ENCODE measurements around the gene RRP1.
A peak's percentile ranks its signal among the peaks of the same experiment; 100 is the strongest.
"Not testable (repeated sequence)": the region's sequence is repeated elsewhere in the genome, so short reads cannot be mapped to it uniquely, and the experiment has no call there.

Gene RRP1

DNA sequence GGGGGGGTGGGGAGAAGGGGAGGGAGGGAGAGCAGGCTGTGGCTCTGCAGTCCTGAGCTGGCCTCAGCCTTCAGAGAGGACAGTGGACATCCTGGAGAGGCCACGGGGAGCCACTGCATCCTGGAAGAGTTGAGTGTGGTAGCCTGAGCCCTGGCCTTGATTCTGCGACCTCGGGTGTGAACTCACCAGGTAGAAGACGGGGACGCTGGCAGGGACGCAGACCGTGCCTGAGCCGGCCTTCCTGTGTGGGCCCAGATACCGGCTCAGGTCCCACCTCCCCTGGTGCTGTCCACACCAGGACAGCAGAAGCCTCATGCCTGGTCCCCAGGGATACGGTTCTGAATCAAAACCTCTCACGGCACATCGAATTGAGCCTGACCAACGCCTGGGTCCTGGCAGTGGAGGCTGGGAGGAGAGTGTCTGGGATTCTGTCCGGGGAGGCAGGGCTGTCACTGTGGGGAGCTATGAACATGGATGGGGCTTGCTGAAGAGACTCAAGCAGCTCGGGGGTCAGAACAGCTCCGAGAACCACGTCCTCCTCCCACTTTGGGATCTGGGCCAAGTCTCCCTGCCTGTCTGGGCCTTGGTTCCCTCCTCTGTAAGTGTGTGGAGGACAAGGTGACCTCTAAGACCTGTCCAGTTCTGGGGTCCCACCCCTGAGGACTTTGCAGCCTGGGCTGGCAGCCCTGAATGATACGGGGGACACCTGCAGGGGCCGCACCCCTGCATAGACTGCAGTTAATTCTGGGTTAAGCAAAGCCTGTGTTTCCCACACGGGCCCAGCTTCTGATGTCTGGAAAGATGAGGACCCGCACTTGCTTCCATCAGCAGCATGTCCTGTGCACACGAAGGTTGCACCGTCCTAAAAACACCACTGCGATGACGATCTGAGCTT is 30.4 kb downstream of the RRP1 start:
- no peak for DNase-seq

DNA sequence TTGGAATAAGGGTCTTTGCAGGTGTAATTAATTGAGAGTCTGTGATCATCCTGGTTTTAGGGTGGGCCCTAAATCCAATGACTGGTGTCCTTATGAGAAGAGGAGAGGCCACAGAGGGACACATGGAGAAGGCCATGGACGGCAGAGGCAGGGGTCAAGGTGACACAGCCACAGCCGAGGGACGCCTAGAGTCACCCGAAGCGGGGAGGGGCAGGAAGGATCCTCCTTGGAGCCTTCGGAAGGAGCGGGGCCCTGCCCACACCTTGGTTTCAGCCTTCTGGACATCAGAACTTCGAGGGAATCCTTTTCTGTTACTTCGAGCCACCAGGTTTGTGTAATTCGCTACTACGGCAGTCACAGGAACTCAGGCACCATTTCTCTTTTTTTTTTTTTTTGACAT is 31.1 kb downstream of the RRP1 start:
- no peak for DNase-seq

DNA sequence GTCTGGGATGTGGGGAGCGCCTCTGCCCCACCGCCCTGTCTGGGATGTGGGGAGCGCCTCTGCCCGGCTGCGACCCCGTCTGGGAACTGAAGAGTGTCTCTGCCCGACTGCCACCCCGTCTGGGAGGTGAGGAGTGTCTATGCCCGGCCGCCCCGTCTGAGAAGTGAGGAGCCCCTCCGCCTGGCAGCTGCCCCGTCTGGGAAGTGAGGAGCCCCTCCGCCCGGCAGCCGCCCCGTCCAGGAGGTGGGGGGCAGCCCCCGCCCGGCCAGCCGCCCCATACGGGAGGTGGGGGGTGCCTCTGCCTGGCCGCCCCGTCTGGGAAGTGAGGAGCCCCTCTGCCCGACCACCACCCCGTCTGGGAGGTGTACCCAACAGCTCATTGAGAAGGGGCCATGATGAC is 32.8 kb downstream of the RRP1 start:
- not testable (repeated sequence) for DNase-seq

DNA sequence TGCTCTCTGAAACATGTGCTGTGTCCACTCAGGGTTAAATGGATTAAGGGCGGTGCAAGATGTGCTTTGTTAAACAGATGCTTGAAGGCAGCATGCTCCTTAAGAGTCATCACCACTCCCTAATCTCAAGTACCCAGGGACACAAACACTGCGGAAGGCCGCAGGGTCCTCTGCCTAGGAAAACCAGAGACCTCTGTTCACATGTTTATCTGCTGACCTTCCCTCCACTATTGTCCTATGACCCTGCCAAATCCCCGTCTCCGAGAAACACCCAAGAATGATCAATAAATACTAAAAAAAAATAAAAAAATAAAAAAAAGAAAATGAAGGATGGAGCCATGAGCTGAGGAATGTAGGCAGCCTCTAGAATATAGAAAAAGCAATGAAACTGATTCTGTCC is 33.4 kb downstream of the RRP1 start:
- not testable (repeated sequence) for DNase-seq

DNA sequence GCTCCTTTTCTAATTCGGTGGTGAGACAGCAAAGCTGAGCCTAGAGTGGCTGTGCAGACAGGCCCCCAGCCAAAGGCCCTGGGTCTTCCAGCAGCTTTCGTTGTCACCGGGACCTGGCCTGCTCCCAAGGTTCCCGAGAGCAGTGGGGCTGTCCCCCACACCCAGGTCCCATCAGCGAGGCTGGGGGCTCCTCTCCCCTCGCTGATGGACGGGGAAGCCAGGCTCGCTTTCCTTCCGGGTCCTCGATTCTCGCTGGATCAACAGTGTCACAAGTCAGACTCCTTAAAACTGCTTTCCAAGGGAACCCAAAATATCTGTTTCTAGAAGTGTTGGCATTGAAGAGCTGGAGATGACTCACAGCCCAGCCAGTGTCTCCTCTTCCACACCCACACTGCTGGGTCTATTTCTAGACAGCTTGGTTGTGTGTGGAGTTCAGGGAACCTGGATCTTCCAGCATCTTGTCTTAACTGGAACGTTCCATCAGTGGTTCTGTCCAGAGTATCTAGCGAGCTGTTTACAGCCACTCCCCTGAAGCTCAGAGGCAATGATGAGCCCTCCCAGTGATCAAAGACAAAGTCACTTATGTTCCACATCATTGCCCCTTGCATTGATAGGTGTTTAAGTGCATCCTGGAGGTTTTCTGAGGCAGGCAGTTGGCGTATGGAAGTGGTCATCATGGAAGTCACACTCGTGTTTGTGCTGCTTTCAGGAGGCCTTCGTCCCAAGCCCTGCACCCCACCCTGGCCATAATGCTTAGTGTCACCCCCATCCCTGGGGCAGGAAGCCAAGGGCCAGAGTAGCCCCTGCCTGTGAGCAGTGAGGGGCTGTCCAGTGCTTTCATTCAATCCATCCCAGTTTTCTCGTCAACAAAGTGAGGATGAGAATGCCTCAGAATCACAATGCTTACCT is 35.2 kb downstream of the RRP1 start:
- peak; percentile 48 for DNase-seq

DNA sequence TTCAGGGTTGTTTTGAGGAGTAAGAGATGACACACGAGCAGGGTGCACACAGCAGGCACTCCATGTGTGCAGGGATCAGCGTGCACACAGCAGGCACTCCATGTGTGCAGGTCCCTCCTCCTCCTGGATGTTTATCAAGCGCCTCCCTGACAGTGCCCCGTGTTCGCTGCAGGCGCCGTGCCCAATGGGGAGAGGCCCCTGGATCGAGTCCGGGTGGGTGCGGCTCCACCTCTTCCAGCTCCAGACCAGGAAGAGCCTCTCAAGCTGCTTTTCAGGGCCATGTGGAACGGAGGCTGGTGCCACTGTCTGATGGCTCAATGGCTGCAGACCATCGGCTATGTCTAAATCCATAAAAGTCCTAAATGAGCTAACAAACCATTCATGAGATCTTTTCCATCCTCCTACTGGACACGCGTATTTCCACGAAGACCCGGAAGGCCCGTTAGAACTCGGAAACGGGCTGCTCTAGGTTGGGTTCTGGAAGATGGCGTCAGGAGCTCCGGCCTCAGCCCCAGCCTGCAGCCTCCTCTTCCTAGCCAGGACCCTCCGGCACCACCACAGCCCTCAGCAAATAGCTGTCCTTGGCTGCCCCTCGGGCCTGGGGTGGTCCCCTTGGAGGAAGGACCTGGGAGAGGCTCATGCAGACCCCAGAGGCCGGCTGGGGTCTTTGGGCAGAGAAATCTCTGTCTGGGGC is 36.0 kb downstream of the RRP1 start:
- DNase-seq = no peak

DNA sequence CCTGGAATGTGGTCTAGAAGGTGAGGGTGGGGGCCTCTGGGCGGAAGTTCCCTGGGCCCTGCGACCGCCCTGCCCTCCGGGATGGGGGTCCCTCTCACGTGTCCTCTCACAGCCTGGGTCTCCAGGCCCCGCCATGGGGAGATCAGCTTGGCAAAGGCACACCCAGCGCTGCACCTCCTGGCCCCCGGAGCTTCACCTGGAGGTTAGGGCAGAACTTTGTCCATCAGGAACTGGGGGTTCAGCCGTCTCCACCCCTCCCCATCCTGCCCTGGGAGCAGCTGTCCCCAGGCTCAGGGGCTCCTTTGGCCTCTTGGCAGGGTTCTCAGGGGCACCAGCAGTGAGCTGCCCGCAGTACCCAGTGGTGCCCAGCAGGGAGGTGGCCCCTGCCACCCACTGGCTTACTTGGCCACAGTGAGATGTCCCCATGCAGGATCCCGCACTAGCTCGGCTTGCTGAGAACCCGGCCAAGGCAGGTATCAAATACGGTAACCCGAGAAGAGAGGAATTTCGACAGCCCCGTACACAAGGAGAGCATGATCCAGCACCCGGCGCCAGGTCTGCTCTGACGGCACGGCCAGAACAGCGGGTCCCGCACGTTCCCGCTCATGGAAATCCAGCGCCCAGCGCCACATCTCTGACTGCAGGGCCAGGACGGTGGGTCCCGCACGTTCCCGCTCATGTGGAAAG is 36.7 kb downstream of the RRP1 start:
- peak; percentile 53 for DNase-seq

DNA sequence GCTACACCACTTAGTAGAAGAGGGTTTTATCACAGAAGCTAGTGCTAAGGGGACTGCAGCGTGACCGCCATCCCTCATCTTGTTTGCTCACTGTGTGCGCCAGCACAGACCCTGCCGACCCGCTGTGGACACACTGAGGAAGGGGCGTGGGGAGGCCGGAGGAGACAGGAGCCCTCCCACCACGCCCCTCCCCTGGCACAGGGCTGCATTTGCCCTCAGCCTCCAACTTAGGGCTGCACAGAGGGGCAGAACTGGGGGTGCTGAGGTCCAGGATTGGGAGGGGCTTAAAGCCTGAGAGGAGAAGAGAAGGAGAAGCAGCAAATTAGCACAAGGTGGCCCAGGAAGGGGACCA is 37.2 kb downstream of the RRP1 start:
- no peak for DNase-seq

DNA sequence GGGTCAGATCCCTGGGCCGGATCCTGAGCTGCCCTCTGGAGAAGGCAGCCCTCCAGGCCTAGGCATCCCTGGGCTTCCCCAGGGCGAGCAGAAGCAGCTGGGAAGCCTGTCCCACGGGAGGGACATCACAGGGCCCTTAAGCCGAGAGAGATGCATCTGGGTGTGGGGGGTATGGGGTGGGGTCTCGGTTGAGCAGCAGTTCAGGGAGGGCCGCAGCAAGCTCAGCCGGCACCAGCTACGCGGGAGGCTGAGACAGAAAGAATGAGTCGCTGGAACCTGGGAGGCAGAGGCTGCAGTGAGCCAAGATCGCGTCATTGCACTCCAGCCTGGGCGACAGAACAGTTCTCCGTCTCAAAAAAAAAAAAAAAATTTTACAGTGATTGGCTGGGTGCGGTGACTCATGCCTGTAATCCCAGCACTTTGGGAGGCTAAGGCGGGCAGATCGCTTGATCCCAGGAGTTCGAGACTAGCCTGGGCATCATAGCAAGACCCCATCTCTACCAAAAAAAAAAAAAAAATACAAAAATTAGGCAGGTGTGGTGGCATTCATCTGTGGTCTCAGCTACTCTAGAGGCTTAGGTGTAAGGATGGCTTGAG is 37.7 kb downstream of the RRP1 start:
- no peak for DNase-seq

DNA sequence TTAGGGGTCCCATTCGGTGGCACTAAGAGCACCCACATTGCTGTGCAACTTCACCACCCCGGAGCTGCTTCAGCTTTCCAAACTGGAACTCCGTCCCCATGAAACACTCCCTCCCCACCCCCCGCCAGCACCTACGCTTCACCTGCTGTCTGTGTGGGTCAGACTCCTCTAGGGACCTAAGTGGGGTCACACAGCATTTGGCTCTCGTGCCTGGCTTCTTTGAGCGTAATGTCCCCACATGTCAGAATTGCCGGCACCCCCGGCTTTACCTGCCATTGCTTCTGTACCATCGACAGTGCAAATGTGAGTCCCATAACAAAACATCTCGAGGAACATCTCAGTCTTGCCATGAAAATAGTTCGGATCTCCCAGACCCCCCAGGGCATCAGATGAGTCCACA is 39.8 kb downstream of the RRP1 start:
- no peak for DNase-seq

DNA sequence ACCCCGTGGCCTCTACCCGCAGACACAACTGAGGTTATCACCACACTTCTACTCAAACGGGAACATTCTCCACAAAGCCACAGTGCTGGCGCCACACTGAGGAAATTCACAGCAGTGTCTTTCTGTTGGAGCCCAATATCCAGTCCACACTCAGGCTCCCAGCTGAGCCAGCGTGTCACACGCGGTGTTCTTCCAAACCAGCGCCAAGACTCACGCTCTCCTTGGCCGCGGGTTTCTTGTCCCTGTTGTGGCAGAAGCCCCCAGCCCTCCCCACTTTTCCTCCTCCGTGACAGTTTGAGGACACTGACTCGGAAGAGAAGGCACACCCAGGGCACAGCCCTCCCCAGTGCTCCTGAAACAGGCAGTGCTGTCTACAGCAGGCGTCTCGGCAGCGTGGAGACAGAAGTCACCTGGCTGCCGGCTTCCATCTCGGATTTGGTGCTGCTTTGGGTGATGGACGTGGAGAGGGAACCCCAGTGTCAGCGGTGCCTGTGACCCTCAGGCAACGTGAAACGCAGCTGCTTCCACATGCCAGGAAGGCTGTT is 40.3 kb downstream of the RRP1 start:
- no peak for DNase-seq

DNA sequence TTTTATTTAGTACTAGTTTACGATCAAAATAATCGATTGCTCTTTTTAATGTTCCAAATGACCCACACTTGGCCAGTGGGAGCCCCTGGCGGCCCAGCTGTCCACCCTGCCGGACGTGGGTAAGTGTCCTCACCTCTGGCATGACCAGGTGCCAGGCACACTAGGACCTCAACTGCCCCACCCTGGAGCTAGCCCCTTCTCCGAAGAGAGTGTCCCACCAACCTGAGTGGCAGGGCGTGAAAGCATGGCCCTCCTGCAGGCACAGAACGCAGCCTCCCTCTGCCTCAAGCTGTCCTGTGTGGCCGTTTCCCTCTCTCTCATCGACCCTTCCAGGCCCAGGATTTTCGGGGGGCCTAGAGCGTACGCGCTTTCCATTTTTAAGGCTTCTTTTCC is 42.8 kb downstream of the RRP1 start:
- DNase-seq = no peak

DNA sequence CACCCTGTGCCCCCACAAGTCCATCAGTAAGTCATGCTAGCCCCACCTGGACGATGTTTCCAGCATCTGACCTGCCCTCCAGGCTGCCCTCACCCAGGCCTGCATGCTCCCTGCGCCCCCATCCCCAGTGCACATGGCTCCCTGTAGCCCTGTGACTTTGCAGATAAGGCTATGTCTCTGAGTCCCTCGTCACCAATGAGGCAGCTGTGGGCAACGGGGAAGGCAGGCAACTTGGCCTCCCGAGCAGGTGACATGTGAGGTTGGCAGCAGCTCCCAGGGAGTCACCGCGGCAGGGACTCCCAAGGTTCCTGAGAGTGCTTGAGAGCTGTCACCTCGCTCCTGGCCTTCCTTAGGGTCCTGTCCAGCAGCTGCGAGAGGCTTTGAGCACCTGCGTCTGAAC is 43.3 kb downstream of the RRP1 start:
- no peak for DNase-seq

DNA sequence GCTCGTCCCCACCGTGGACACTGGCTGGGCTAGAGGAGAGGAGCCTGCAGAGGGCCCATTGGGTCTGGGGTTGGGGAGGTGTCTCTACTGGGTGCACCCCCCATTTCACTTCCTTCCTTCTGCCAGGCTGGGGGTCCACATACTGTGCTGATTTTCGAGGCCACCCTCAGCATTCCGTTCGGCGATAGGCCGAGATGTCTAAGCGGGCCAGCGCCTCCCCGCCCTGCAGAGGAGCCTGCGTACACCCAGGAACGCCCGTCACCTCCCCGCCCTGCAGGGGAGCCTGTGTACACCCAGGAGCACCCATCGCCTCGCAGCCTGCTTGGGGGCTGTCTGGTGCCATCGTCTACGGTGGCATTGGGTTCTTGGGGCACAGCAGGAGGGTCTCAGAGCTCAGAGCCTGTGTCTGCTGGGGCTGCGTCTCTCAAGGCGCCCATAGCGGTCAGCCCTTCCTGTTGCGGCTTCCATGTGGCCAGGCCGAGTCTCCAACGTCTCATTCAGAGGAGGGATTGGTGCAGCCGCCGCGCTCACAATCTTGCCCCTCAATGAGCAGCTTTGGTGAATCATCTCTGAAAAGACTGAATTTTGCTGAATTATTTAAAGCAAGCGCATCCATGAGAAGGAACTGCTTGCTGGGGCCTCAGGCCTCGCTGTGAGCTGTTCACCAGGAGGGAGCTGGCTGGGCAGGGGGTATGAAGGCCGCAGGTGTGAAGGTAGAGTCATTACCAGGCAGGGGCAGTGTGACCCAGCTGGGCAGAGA is 44.9 kb downstream of the RRP1 start:
- no peak for DNase-seq

DNA sequence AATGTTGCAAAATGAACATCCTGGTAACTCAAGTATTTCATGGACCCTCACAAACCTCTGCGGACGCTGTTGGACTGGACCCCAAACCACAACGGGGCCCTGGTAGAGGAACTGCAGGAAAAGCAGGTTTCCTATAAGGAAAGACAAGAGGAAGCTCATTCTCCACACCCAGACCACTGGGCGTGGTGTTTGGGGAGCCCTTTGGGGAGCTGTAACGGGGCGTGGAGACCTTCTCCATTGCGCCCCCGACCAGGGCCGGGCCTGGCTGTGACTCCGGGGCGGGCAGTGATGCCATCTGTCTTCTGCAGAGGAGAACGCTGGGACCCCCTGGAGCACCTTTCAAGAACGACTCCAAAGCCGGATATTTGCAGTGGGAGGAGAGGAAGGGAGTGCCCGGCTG is 45.7 kb downstream of the RRP1 start:
- DNase-seq = no peak

DNA sequence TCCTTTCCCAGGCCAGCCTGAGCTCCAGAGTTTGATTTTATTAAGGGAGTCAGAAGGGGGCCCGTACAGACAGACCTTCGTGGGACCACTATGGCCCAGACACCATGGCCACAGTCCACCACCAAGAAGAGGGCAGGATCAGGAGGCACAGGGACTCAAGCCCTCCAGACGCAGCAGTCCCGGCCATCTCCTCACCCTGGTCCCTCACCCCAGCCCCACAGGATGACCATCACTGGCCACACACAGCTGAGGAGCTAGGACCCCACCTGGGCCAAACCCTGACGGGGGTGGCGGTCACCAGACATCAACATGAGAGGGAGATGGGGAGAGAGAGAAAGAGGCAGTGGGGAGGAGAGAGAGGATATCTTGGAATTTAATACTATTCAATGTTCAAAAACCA is 46.5 kb downstream of the RRP1 start:
- DNase-seq = no peak

DNA sequence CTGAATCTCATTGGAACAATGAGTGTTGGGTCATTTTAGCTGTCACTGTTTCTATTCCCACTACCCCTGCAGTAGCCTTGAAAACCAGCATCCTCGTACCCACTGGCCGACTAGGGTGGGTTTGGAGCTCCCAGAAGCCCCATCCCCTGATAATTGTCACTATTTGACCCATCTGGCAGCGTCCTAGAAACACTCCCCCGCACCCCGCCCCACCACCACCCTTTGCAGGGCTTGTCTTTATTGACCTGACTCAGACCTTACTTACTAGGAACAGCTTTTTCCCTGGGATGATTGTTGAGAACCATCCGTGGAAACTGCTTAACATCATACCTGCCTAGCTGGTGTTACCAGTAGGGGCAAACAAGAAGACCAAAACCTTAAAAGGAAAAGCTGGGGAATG is 47.2 kb downstream of the RRP1 start:
- DNase-seq = no peak

DNA sequence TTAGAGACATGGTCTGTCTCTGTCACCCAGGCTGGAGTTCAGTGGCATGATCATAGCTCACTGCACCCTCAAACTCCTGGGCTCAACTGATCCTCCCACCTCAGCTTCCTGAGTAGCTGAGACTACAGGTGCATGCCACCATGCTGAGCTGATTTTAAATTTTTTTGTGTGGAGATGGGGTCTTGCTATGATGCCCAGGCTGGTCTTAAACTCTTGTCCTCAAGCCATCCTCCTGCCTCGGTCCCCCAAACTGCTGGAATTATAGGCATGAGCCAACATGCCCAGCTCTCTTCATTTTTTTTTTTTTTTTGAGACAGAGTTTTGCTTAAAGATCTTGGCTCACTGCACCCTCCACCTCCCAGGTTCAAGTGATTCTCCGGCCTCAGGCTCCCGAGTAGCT is 50.9 kb downstream of the RRP1 start:
- DNase-seq = no peak

DNA sequence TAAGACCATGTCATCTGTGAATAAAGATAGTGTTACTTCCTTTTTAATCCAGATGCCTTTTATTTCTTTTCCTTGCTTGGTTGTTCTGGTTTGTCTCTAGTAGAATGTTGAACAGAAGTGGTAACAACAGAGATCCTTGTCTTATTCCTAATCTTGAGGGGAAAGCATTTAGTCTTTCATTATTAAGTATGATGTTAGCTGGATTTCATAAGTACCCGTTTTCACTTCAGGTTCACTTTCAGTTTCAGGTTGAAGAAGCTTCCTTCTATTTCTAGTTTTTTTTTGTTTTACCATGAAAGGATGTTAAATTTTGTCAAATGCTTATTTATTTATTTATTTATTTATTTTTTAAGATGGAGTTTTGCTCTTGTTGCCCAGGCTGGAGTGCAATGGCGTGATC is 53.4 kb downstream of the RRP1 start:
- DNase-seq = no peak

DNA sequence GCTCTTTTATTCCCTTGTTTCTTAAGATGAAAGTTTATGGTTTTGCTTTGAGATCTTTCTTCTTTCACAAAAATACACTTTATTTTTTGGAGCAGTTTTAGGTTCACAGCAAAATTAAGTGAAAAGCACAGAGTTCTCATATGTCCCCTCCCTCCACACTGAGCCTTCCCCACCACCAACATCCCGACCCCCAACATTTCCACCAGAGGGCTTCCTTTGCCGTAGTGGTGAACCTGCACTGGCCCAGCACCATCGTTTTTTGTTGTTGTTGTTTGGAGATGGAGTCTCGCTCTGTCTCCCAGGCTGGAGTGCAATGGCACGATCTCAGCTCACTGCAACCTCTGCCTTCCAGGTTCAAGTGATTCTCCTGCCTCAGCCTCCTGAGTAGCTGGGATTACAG is 55.5 kb downstream of the RRP1 start:
- DNase-seq = not testable (repeated sequence)

DNA sequence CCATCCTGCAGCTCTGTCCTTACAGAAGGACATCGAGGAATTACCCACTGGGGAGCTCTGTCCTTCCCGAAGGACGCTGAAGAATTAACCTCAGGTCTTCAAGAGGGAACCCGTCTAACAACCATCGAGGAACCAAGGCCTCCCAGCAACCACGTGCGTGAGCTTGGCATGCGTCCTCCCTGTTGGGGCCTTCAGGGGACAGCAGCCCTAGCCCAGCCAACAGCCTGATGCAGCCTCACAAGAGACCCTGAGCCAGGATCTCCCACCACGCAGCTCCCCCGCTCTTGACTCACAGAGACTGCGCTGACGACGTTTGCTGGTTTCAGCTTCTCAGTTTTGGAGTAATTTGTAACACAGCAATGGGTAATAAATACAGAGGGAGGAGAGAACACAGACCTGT is 56.0 kb downstream of the RRP1 start:
- no peak for DNase-seq

Measured in NCI-H510A treated with DMSO at 0.1 percent for 48 hours (cell line).